Measurements from ENCODE around the gene AFAP1L1. TPM values are rescaled to one million over a fixed set of nuclear protein-coding genes. Genes with fewer than 3 reads are reported as not detected.

The AFAP1L1 gene
- total RNA-seq, 2 experiments from 2014 or later = not detected

DNA sequence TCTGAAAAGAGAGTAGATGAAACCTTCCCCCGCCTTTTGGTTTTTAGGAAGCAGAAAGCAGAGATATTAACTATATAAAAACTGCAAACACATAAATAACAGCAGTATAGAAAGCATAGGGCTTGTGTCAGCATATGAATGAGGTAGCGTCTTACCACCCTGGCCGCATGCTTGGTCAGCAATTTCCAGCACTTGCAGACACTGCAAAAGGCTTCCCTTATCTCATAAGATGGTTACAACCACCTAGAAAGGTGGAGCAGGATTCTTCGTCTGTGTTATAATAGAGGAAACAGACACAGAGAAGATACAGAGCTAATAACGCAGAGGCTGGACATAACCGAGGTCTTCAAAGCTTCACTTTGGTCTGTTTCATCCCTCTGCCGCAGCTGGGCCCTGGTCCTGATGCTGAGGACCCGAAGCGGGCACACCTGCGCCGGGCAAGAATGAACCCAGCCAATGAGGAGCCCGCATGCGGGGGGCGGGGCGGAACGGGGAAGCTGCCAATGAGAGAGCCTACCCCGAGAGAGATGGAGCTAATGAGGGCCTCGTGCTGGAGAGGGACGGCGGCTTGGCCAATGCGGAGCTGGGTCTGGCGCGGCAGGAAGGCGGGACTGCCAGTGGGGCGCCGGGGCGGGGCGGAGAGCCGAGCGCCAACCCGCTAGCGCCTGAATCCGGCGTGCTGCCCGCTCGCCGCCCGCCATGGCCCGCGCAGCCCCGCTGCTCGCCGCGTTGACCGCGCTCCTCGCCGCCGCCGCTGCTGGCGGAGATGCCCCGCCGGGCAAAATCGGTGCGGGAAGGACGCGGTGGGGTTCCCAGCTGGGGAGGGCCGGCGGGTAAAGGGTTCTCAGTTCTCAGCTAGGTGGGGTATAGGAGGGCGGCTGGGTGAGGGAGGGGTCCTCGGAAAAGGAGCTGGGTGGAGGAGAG lies 86.0 kb downstream of the AFAP1L1 start, which contains the start of gene PCYOX1L:
TSS of gene PCYOX1L (plus strand) at position 677 of the 924 bp plus-strand sequence. CDS start at position 700, 23 bp downstream.
- no peaks in the 10 kb centered on the region for H3K27me3 Mint-ChIP-seq
- peaks cover 64% of the 10 kb centered on the region for H3K4me1 Mint-ChIP-seq (ENCODE audit: low read depth)
- H3K36me3 Mint-ChIP-seq = peaks cover 35% of the 10 kb centered on the region
- intact Hi-C loops (cut with micrococcal nuclease) = loop anchor here (1.0 to 5.0 kb wide), 3 partner anchors 12 to 1400 kb away; partner anchors contain the start of genes DCTN4, FBXO38 and GRPEL2
- no peaks in the 10 kb centered on the region for H3K9me3 Mint-ChIP-seq
- ChIA-PET POLR2A (interaction anchor here (0.7 to 6.9 kb wide), 8 partner anchors 9 to 605 kb away, joined by 3 to 140 read pairs (median 6); partner anchors contain the start of genes CSNK1A1 and GRPEL2), CTCF (interaction anchor here (0.7 to 10.5 kb wide), 8 partner anchors 11 to 261 kb away, joined by 3 to 139 read pairs (median 6); partner anchors contain the start of genes CSNK1A1 and GRPEL2)
- DNase-seq = peak; percentile 95
- peak within 1 kb of the TSS; percentile 89 for H3K27ac Mint-ChIP-seq
- H3K4me3 Mint-ChIP-seq = peak within 1 kb of the TSS; percentile 90

DNA sequence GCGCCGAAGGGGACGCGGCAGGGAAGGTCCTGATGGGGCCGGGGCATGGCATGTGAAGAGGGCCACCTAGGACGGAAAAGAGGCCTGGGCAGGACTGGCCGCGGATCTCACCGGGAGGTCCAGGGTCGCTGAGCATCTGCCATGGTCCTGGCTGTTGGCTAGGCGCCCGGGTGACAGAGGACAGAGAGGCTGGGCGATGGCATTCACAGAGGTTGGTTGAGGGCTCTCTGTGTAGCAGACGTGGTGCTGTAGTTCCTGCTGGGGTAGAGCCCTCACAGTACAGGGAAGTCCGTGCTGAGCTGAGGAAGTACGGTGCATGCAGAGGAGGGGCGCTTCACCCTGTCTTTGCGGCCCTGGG lies 86.6 kb downstream of the AFAP1L1 start:
- intact Hi-C loops (cut with micrococcal nuclease) = loop anchor here (5.0 kb wide), 1 partner anchor 1399 kb away; the partner anchor contains the start of gene DCTN4
- no peaks in the 10 kb centered on the region for H3K27me3 Mint-ChIP-seq
- CTCF ChIA-PET = interaction anchor here (0.7 to 10.5 kb wide), 6 partner anchors 11 to 260 kb away, joined by 3 to 139 read pairs (median 12); partner anchors contain the start of genes CSNK1A1 and GRPEL2
- H3K9me3 Mint-ChIP-seq = no peaks in the 10 kb centered on the region
- H3K36me3 Mint-ChIP-seq = peaks cover 33% of the 10 kb centered on the region
- H3K4me3 Mint-ChIP-seq = peak overlapping the region; percentile 90
- H3K4me1 Mint-ChIP-seq (ENCODE audit: low read depth) = peaks cover 63% of the 10 kb centered on the region
- H3K27ac Mint-ChIP-seq = peak overlapping the region; percentile 89
- DNase-seq = peak; percentile 50
- POLR2A ChIA-PET = interaction anchor here (0.7 to 6.9 kb wide), 8 partner anchors 8 to 605 kb away, joined by 3 to 140 read pairs (median 6); partner anchors contain the start of genes CSNK1A1 and GRPEL2

DNA sequence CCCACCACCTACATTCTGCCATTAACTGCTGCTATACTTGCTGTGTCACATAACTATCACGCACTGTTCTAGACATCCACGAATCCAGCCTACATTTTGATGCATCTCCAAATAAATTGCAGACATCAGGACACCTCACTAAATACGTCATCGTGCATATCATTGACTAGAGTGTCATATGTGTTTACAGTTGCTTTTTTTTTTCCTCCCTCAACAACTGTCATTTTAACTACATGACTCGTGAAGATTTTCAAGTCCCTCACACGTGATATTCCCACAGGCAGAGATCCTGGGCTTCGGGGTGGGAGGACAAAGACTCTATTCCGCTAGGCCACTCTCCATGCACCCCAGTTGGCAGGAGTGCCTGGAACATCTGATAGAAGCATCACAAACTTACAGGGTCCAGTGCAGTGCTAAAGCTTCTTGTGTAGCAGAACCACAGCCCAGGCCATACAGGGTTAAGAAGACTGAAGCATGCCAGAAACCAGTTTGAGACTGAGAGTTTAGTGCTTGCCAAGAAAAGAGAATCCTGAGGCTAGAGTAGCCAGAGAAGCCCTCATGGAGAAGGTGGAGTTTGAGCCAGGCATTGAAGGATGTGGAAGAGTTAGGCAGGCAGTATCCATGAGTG lies 87.3 kb downstream of the AFAP1L1 start:
- ChIA-PET POLR2A (interaction anchor here (1.3 to 6.9 kb wide), 3 partner anchors 12 to 192 kb away, joined by 3 to 140 read pairs (median 10); partner anchors contain the start of genes CSNK1A1 and GRPEL2), CTCF (interaction anchor here (1.7 to 10.5 kb wide), 3 partner anchors 10 to 42 kb away, joined by 7 to 139 read pairs (median 43); partner anchors contain the start of gene GRPEL2)
- Mint-ChIP-seq H3K27ac (peak overlapping the region; percentile 89), H3K4me1 (ENCODE audit: low read depth) (peaks cover 58% of the 10 kb centered on the region), H3K36me3 (peaks cover 29% of the 10 kb centered on the region), H3K27me3 (no peaks in the 10 kb centered on the region), H3K4me3 (peak overlapping the region; percentile 90), H3K9me3 (no peaks in the 10 kb centered on the region)
- DNase-seq = no peak
- intact Hi-C loops (cut with micrococcal nuclease) = loop anchor here (5.0 kb wide), 1 partner anchor 1398 kb away; the partner anchor contains the start of gene DCTN4

DNA sequence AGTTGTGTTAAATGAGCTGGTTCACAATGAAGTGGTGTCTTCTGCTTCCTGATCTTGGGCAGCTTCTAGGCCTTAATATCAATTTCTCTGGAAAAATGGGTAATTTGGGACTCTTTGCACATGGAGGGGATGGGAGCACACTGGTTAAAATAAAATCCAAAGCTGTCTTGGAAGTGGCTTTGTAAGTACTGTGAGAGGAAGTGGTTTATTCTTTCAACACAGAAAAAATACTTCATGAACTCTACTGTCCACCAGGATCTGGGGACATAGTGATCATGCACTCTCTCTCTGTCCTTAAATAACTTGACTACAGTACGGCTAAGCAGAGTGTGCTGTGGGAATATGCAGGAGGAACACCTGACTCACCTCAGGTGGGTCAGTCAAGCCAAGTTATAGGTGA lies 88.6 kb downstream of the AFAP1L1 start:
- ChIA-PET CTCF (interaction anchor here (0.9 to 10.5 kb wide), 4 partner anchors 9 to 219 kb away, joined by 3 to 139 read pairs (median 3); partner anchors contain the start of genes ABLIM3 and GRPEL2), POLR2A (interaction anchor here (1.1 kb wide), 1 partner anchor 15 kb away, joined by 4 read pairs; the partner anchor contains the start of gene GRPEL2)
- DNase-seq = no peak
- Mint-ChIP-seq H3K27me3 (no peaks in the 10 kb centered on the region), H3K27ac (peak overlapping the region; percentile 64), H3K9me3 (no peaks in the 10 kb centered on the region), H3K36me3 (peaks cover 20% of the 10 kb centered on the region), H3K4me3 (no peak overlapping the region), H3K4me1 (ENCODE audit: low read depth) (peaks cover 47% of the 10 kb centered on the region)
- intact Hi-C loops (cut with micrococcal nuclease) = no loop called here

DNA sequence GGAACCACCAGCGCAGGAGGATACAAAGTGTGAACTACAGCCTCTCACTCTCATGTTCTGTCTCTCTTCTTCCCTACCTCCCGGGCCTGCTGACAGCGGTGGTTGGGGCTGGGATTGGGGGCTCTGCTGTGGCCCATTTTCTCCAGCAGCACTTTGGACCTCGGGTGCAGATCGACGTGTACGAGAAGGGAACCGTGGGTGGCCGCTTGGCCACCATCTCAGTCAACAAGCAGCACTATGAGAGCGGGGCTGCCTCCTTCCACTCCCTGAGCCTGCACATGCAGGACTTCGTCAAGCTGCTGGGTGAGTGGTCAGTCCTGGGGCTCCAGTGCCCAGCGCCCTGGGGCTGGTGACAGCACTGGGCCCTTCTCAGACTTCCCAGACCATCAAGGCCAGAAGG lies 90.9 kb downstream of the AFAP1L1 start:
- no peaks in the 10 kb centered on the region for H3K9me3 Mint-ChIP-seq
- ChIA-PET POLR2A (no interaction called here), CTCF (no interaction called here)
- no peak overlapping the region for H3K4me3 Mint-ChIP-seq
- H3K36me3 Mint-ChIP-seq = peaks cover 12% of the 10 kb centered on the region
- intact Hi-C loops (cut with micrococcal nuclease) = no loop called here
- H3K27ac Mint-ChIP-seq = no peak overlapping the region
- H3K4me1 Mint-ChIP-seq (ENCODE audit: low read depth) = peaks cover 26% of the 10 kb centered on the region
- no peaks in the 10 kb centered on the region for H3K27me3 Mint-ChIP-seq
- DNase-seq = no peak

DNA sequence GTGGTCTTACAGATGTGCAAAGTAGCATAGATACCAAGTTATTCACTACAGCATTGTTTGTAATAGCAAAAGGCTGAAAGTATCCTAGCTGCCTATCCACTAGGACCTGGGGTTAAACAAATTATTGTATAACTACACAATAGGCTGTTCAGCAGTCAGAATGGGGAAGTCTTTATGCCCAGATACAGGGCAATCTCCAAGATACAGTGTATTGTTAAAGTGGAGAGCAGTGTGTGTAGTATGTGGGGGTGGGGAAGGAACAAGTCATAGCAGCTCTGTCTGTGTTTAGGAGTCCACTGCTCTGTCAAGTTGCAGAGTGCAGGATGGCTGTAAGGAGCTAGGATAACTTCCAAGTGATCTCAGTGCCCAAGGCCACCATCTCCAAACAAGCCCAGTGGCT lies 91.7 kb downstream of the AFAP1L1 start:
- Mint-ChIP-seq H3K27me3 (no peaks in the 10 kb centered on the region), H3K4me3 (no peak overlapping the region), H3K36me3 (peaks cover 17% of the 10 kb centered on the region), H3K4me1 (ENCODE audit: low read depth) (peaks cover 28% of the 10 kb centered on the region), H3K27ac (no peak overlapping the region), H3K9me3 (no peaks in the 10 kb centered on the region)
- intact Hi-C loops (cut with micrococcal nuclease) = no loop called here
- ChIA-PET CTCF (interaction anchor here (0.7 to 1.2 kb wide), 2 partner anchors 15 to 46 kb away, joined by 3 read pairs; no protein-coding TSS in a partner anchor), POLR2A (no interaction called here)
- no peak for DNase-seq

DNA sequence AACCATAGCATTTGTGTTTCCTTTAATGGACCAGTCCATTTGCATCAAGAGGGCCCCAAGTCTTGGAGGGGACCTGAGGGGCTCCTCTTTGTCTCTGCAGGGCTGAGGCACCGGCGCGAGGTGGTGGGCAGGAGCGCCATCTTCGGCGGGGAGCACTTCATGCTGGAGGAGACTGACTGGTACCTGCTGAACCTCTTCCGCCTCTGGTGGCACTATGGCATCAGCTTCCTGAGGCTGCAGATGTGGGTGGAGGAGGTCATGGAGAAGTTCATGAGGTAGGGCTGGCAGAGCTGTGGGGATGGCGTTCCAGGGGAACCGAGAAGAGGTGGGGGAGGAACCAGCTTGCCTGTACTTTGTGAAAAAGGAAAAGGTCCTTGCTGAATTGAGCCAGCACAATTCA lies 92.3 kb downstream of the AFAP1L1 start:
- DNase-seq = no peak
- CTCF ChIA-PET = interaction anchor here (1.2 to 10.0 kb wide), 2 partner anchors 7 to 47 kb away, joined by 3 to 139 read pairs; partner anchors contain the start of gene PCYOX1L
- POLR2A ChIA-PET = no interaction called here
- Mint-ChIP-seq H3K27me3 (no peaks in the 10 kb centered on the region), H3K4me3 (no peak overlapping the region), H3K4me1 (ENCODE audit: low read depth) (peaks cover 22% of the 10 kb centered on the region), H3K36me3 (peaks cover 15% of the 10 kb centered on the region), H3K27ac (no peak overlapping the region), H3K9me3 (no peaks in the 10 kb centered on the region)
- intact Hi-C loops (cut with micrococcal nuclease) = no loop called here

DNA sequence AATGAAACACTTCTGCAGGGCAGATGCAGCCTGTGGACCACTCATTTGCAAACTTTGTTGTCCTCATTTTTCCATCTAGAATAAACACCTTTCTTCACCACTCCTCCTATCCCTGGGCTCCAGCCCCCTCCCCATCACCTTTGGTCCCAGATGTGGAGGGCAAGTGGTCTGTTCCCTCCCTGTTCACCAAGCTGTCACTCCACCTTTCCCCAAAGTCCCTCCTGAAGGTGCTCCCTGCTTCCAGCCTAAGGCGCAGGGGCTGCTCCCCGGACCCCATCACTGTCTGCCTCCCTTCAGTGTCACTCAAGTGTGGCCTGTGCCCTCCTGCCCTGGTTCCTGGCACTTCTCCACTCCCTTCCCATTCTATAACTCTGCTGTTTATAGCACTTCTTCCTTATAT lies 93.1 kb downstream of the AFAP1L1 start:
- intact Hi-C loops (cut with micrococcal nuclease) = loop anchor here (5.0 kb wide), 1 partner anchor 198 kb away; no protein-coding TSS in a partner anchor
- H3K4me1 Mint-ChIP-seq (ENCODE audit: low read depth) = peaks cover 15% of the 10 kb centered on the region
- no peak overlapping the region for H3K4me3 Mint-ChIP-seq
- no peaks in the 10 kb centered on the region for H3K9me3 Mint-ChIP-seq
- H3K27ac Mint-ChIP-seq = no peak overlapping the region
- H3K36me3 Mint-ChIP-seq = peaks cover 11% of the 10 kb centered on the region
- CTCF ChIA-PET = interaction anchor here (0.8 to 10.0 kb wide), 5 partner anchors 8 to 163 kb away, joined by 3 to 289 read pairs (median 4); partner anchors contain the start of gene PCYOX1L
- DNase-seq = no peak
- POLR2A ChIA-PET = interaction anchor here (2.4 kb wide), 1 partner anchor 9 kb away, joined by 6 read pairs; no protein-coding TSS in a partner anchor
- no peaks in the 10 kb centered on the region for H3K27me3 Mint-ChIP-seq

DNA sequence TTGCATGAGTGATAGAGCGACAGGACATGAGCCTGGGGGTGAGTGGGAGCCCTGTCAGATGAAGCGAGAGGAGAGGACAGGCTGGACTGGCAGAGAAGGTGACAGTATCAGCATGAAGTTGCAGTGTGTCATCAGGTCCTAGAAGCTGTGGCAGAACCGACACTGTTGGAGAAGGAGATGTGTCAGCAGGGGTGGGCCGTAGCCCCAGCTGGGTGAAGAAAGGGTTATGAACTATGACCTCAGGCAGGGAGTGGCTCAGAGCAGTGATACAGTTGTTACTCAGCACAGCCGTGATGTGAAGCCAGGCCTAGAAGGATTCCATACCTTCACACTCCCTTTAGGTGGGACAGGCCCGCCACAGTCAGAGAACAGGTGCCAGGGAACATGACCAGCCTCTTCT lies 93.8 kb downstream of the AFAP1L1 start:
- Mint-ChIP-seq H3K27me3 (no peaks in the 10 kb centered on the region), H3K27ac (no peak overlapping the region), H3K4me3 (no peak overlapping the region), H3K36me3 (peaks cover 11% of the 10 kb centered on the region), H3K9me3 (no peaks in the 10 kb centered on the region), H3K4me1 (ENCODE audit: low read depth) (peaks cover 8% of the 10 kb centered on the region)
- CTCF ChIA-PET = interaction anchor here (1.8 to 10.0 kb wide), 5 partner anchors 8 to 69 kb away, joined by 4 to 289 read pairs (median 44); partner anchors contain the start of genes GRPEL2 and PCYOX1L
- no peak for DNase-seq
- intact Hi-C loops (cut with micrococcal nuclease) = loop anchor here (5.0 kb wide), 1 partner anchor 197 kb away; no protein-coding TSS in a partner anchor
- POLR2A ChIA-PET = interaction anchor here (2.4 kb wide), 1 partner anchor 10 kb away, joined by 6 read pairs; no protein-coding TSS in a partner anchor

DNA sequence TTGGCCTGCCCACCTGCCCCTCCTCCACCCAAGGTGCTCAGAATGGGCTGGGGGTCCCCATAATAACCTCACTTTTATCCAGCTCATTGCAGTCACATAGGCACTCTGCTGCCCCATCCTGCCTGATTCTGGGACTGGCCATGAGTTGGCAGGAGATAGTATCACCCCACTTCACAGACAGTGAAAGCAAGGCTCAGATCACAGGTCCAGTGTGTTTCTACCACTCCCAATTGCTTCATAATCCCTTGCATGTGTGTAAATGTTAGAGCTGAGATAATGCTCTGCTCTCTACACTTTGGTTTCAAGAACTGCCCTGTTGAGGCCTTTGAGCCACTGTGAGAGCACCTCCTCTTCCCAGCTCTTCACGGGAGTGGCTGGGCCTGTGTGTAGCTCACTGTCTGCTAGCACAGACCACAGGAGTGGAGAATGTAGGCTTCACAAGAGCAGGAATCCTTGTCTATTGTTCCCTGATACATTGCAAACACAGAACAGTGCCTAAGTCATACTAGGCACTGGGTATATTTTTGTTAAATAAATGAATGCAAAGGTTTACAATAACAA lies 94.6 kb downstream of the AFAP1L1 start:
- Mint-ChIP-seq H3K4me1 (ENCODE audit: low read depth) (peaks cover 2% of the 10 kb centered on the region), H3K27me3 (no peaks in the 10 kb centered on the region), H3K9me3 (no peaks in the 10 kb centered on the region), H3K27ac (no peak overlapping the region), H3K36me3 (peaks cover 11% of the 10 kb centered on the region), H3K4me3 (no peak overlapping the region)
- ChIA-PET POLR2A (interaction anchor here (1.0 to 2.4 kb wide), 2 partner anchors 8 to 11 kb away, joined by 3 to 6 read pairs; partner anchors contain the start of gene PCYOX1L), CTCF (interaction anchor here (0.9 to 10.0 kb wide), 10 partner anchors 9 to 211 kb away, joined by 3 to 289 read pairs (median 6); partner anchors contain the start of genes GRPEL2 and PCYOX1L)
- no peak for DNase-seq
- intact Hi-C loops (cut with micrococcal nuclease) = loop anchor here (5.0 kb wide), 1 partner anchor 196 kb away; no protein-coding TSS in a partner anchor

All from activated CD4-positive, alpha-beta memory T cell treated with anti-CD3 and anti-CD28 coated beads for 36 hours (primary cell).